GM19397 (cell line): ENCODE data around the gene PPARG.

ENCODE experiments used
- ATAC-seq: cut with Tn5 transposase; IDR thresholded peaks from one replicate; pipeline ENCODE4 v1.9.1; 2021; ENCODE audit warnings: mild to moderate bottlenecking, moderate library complexity; ENCODE audit not compliant: unreplicated experiment

Gene PPARG

GRCh38 chr3:12339701-12340480, 51.0 kb downstream of the PPARG start:
- no peak for ATAC-seq

GRCh38 chr3:12340506-12340905, 51.6 kb downstream of the PPARG start:
- ATAC-seq: no peak

- ATAC-seq: no peak
Measured at GRCh38 chr3:12342151-12342550, 53.3 kb downstream of the PPARG start.

- ATAC-seq: no peak
Measured at GRCh38 chr3:12343047-12343501, 54.2 kb downstream of the PPARG start.

GRCh38 chr3:12345141-12345561, 56.3 kb downstream of the PPARG start:
- no peak for ATAC-seq

- no peak for ATAC-seq
Measured at GRCh38 chr3:12345584-12346494, 57.0 kb downstream of the PPARG start.

GRCh38 chr3:12347301-12347700, 58.4 kb downstream of the PPARG start:
- no peak for ATAC-seq

- ATAC-seq: no peak
Measured at GRCh38 chr3:12349895-12350811, 61.3 kb downstream of the PPARG start.

- no peak for ATAC-seq
Measured at GRCh38 chr3:12351145-12351544, 62.3 kb downstream of the PPARG start.

GRCh38 chr3:12352253-12352652, 63.4 kb downstream of the PPARG start:
- no peak for ATAC-seq

GRCh38 chr3:12352755-12353154, 63.9 kb downstream of the PPARG start:
- ATAC-seq: no peak

GRCh38 chr3:12353796-12354525, 65.1 kb downstream of the PPARG start:
- ATAC-seq: no peak

- no peak for ATAC-seq
Measured at GRCh38 chr3:12356175-12356574, 67.3 kb downstream of the PPARG start.

- no peak for ATAC-seq
Measured at GRCh38 chr3:12356996-12357395, 68.1 kb downstream of the PPARG start.

GRCh38 chr3:12357456-12357855, 68.6 kb downstream of the PPARG start:
- ATAC-seq: no peak

- ATAC-seq: no peak
Measured at GRCh38 chr3:12363397-12364195, 74.7 kb downstream of the PPARG start.

GRCh38 chr3:12367346-12367745, 78.5 kb downstream of the PPARG start:
- no peak for ATAC-seq

GRCh38 chr3:12369029-12369428, 80.2 kb downstream of the PPARG start:
- ATAC-seq: no peak

GRCh38 chr3:12369598-12369997, 80.7 kb downstream of the PPARG start:
- ATAC-seq: no peak
